Thyroid gland (tissue), 4 donors: ENCODE data around the gene PNP. TPM values are rescaled to one million over a fixed set of nuclear protein-coding genes. Genes with fewer than 3 reads are reported as not detected.
"Not testable (repeated sequence)": the region's sequence is repeated elsewhere in the genome, so short reads cannot be mapped to it uniquely, and the experiment has no call there.

Experiments used
- DNase-seq, 2 donors: peaks; one replicate each; pipeline ENCODE4 v3.0.0-alpha.2; 2019
- H3K27ac ChIP-seq, 3 donors: fragments of 200-600 bp; sonication (generic); 1 replicate in 2 of 3; 2 replicates in 1 of 3; pipeline ENCODE4 v1.5.1; 2016 to 2019; ENCODE audit warnings: mild to moderate bottlenecking in 1 of 3, moderate library complexity in 1 of 3
- H3K27me3 ChIP-seq: fragments of 200-600 bp; sonication (generic); one replicate; pipeline ENCODE4 v1.5.1; 2019
- H3K36me3 ChIP-seq, 2 donors: fragments of 200-600 bp; sonication (generic); one replicate each; pipeline ENCODE4 v1.5.1; 2016 to 2019
- H3K4me1 ChIP-seq, 2 donors: fragments of 200-600 bp; sonication (generic); one replicate each; pipeline ENCODE4 v1.5.1; 2017 to 2019
- H3K4me3 ChIP-seq, 3 donors: fragments of 200-600 bp; sonication (generic); replicated peaks in 1 of 3; 1 replicate in 2 of 3; 2 replicates in 1 of 3; pipeline ENCODE4 v1.5.1; 2016; ENCODE audit warnings: mild to moderate bottlenecking in 1 of 3
- H3K9me3 ChIP-seq: fragments of 200-600 bp; sonication (generic); one replicate; pipeline ENCODE4 v1.5.1; 2017
- CTCF ChIP-seq, 6 experiments: fragments of 200-600 bp in 3 of 6; fragments of 450-650 bp in 3 of 6; sonication (generic) in 3 of 6; IDR thresholded peaks; one replicate each; pipeline ENCODE4 v1.5.1; 2016 to 2019; ENCODE audit warnings: antibody characterized with exemption in 6 of 6, mild to moderate bottlenecking in 2 of 6, inconsistent platforms in 1 of 6, moderate library complexity in 1 of 6
- POLR2A ChIP-seq, 2 donors: fragments of 450-650 bp; IDR thresholded peaks; one replicate each; pipeline ENCODE4 v1.6.1; 2017; ENCODE audit warnings: antibody characterized with exemption in 2 of 2, mild to moderate bottlenecking in 2 of 2, moderate library complexity in 1 of 2
- WGBS, 2 donors: methylation state at CpG; one replicate each; pipeline ENCODE4 v1.1.5; 2017; 5-methylcytosine and 5-hydroxymethylcytosine counted together
- intact Hi-C: fragments of 100-400 bp; cut with DNase I; formaldehyde crosslinking; loops from one replicate; pipeline ENCODE4 v1.15.1; 2023
- total RNA-seq, 4 donors: library from RNA; depleted of rRNA; stranded (reverse); fragments of >200 nt; gene quantifications; one replicate each; pipeline ENCODE4 v1.2.3, GENCODE V29; 2016

The PNP gene
- total RNA-seq, 4 donors from 2014 or later, result 13.9 to 29.3 (median 18.7) TPM

- WGBS, 2 donors, result 90% methylated on average over 5 of the region's 5 CpGs
- TF ChIP-seq POLR2A (IDR thresholded peaks at IDR 0.05) (no peak), CTCF (IDR thresholded peaks at IDR 0.05) (no peak)
- intact Hi-C loops, result no loop called here
- Histone ChIP-seq H3K27me3 (no peaks in the 10 kb centered on the region), H3K36me3 (no peaks in the 10 kb centered on the region), H3K9me3 (no peaks in the 10 kb centered on the region), H3K4me3 (no peak overlapping the region), H3K27ac (no peak overlapping the region), H3K4me1 (peaks cover 7 to 16% of the 10 kb centered on the region in 2 donors)
- no peak for DNase-seq
Observed at GRCh38 chr14:20440465-20440864, 28.7 kb upstream of the PNP start.

GRCh38 chr14:20440882-20441281 is 28.3 kb upstream of the PNP start:
- TF ChIP-seq CTCF (IDR thresholded peaks at IDR 0.05) (no peak), POLR2A (IDR thresholded peaks at IDR 0.05) (no peak)
- peaks cover 7 to 14% of the 10 kb centered on the region in 2 donors for H3K4me1 ChIP-seq
- WGBS, 2 donors, result 79 to 92% methylated on average over 4 to 5 of the region's 5 CpGs
- no peaks in the 10 kb centered on the region for H3K36me3 ChIP-seq
- H3K4me3 ChIP-seq, result no peak overlapping the region
- intact Hi-C loops, result no loop called here
- no peaks in the 10 kb centered on the region for H3K27me3 ChIP-seq
- no peak for DNase-seq
- H3K9me3 ChIP-seq, result no peaks in the 10 kb centered on the region
- no peak overlapping the region for H3K27ac ChIP-seq

- intact Hi-C loops, result no loop called here
- Histone ChIP-seq H3K4me1 (peaks cover 7 to 14% of the 10 kb centered on the region in 2 donors), H3K36me3 (peaks cover 0 to 4% of the 10 kb centered on the region in 2 donors), H3K9me3 (no peaks in the 10 kb centered on the region), H3K27ac (no peak overlapping the region), H3K4me3 (no peak overlapping the region), H3K27me3 (no peaks in the 10 kb centered on the region)
- DNase-seq, result no peak
- TF ChIP-seq CTCF (IDR thresholded peaks at IDR 0.05) (no peak), POLR2A (IDR thresholded peaks at IDR 0.05) (no peak)
- 87 to 89% methylated on average over 2 of the region's 2 CpGs for WGBS, 2 donors
Observed at GRCh38 chr14:20441461-20441860, 27.7 kb upstream of the PNP start.

GRCh38 chr14:20443650-20444049 is 25.6 kb upstream of the PNP start:
- intact Hi-C loops, H3K27me3 ChIP-seq, H3K9me3 ChIP-seq, H3K4me3 ChIP-seq, DNase-seq: not testable (repeated sequence)
- Histone ChIP-seq H3K36me3 (peaks cover 17 to 26% of the 10 kb centered on the region in 2 donors), H3K27ac (peak overlapping the region; percentile 31 to 73 (median 55)), H3K4me1 (peaks cover 7 to 14% of the 10 kb centered on the region in 2 donors)
- WGBS, 2 donors, result 28 to 46% methylated on average over 2 to 4 of the region's 4 CpGs

GRCh38 chr14:20446889-20447288 is 22.3 kb upstream of the PNP start:
- Histone ChIP-seq H3K4me1 (peaks cover 7 to 14% of the 10 kb centered on the region in 2 donors), H3K4me3 (no peak overlapping the region), H3K9me3 (no peaks in the 10 kb centered on the region), H3K36me3 (peaks cover 44 to 57% of the 10 kb centered on the region in 2 donors), H3K27ac (peak overlapping the region in 1 of 3 donors; percentile 24), H3K27me3 (no peaks in the 10 kb centered on the region)
- intact Hi-C loops, result no loop called here
- WGBS, 2 donors, result 91 to 97% methylated on average over 5 of the region's 5 CpGs
- TF ChIP-seq CTCF (IDR thresholded peaks at IDR 0.05), result no peak
- TF ChIP-seq POLR2A (IDR thresholded peaks at IDR 0.05), result no peak
- no peak for DNase-seq

- Histone ChIP-seq H3K36me3 (peaks cover 55% of the 10 kb centered on the region in 2 donors), H3K4me1 (peaks cover 17 to 22% of the 10 kb centered on the region in 2 donors)
- H3K4me3 ChIP-seq, DNase-seq, H3K9me3 ChIP-seq, H3K27me3 ChIP-seq, H3K27ac ChIP-seq: not testable (repeated sequence)
- intact Hi-C loops, result loop anchor here (10.0 kb wide), 2 partner anchors 118 to 232 kb away; partner anchors contain the start of genes ANG, CCNB1IP1 and RNASE4
- 92 to 94% methylated on average over 8 of the region's 8 CpGs for WGBS, 2 donors
Observed at GRCh38 chr14:20452831-20453230, 16.4 kb upstream of the PNP start.
